GM21717 (cell line): Measurements from ENCODE around the gene CEND1.

Source experiments
- ATAC-seq: cut with Tn5 transposase; IDR thresholded peaks from one replicate; pipeline ENCODE4 v1.9.1; 2021; ENCODE audit warnings: mild to moderate bottlenecking, moderate library complexity; ENCODE audit not compliant: unreplicated experiment

Gene CEND1

DNA sequence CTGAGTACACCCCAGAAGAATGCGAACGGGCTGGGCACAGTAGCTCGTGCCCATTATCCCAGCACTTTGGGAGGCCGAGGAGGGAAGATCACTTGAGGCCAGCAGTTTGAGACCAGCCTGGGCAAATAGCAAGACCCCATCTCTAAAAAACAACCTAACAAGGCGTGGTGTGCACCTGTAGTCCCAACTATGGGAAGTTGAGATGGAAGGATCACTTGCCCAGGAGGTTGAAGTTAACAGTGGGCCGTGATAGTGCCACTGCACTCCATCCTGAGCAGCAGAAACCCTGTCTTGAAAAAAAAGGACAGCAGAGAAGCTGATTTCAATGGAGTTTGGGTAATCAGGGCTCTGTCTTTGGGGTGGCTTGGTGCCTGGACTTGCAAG is 23.2 kb upstream of the CEND1 start:
- no peak for ATAC-seq

- no peak for ATAC-seq
These were observed 22.5 kb upstream of the CEND1 start for GRCh38 chr11:812390-812789.

DNA sequence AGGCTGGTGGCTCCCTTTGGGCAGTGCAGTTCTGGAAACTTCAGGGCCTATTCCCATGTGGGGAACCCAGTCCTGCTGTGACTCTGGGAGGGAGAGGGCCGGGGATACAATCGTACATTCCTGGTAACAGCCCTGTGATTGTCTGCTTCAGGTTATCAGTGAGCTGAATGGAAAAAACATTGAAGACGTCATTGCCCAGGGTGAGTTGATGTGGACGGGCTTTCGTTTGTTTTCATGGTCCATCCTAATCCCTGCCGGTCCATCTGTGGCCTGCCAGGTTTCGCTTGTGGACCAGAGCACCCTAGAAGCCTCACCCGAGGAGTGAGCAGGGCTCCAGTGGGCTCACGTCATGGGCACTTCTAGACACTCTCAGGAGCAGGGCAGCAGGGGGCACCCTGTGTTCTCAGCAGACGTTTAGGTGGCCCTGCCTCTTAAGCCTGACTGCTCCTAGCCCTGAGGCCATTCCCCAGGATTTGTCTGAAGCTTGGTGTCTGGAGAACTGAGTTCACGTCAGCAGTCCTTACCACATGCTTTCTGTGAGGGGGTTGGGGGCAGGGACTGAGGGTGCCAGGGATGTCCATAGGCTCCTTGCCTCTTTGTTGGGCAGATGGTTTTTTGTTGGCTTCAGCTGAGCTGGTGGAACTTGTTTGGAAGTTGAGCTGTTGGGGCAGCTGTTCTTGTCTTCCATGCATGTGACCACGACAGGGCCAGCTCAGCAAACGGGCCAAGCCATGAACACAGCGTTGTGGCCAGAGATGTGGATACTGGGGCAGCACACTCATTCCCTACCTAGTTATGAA is 21.8 kb upstream of the CEND1 start:
- ATAC-seq = no peak

GRCh38 chr11:810040-810567 is 20.2 kb upstream of the CEND1 start:
- ATAC-seq = peak; percentile 6

GRCh38 chr11:809287-810039 is 19.6 kb upstream of the CEND1 start, which contains the start of gene RPLP2:
Gene RPLP2 (plus strand): TSS chr11:809967. CDS start chr11:810235, 268 bp downstream.
- peak; percentile 55 for ATAC-seq

GRCh38 chr11:808427-809286 is 18.8 kb upstream of the CEND1 start:
- no peak for ATAC-seq

GRCh38 chr11:804599-804964 is 14.7 kb upstream of the CEND1 start:
- ATAC-seq = no peak

GRCh38 chr11:803770-804598 is 14.1 kb upstream of the CEND1 start:
- ATAC-seq = no peak

DNA sequence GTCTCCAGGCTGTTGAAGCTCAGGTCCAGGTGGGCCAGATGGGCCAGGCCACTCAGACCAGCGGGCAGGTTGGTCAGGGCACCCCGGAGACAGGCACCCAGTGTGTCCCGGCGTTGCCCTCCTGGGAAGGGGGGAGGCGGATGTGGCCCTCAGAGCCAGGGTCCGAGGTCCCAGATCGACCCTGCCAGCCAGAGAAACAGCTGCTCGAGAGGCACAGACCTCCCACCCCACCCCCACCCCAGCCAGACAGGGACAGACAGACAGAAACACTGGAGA is 13.5 kb upstream of the CEND1 start:
- no peak for ATAC-seq

GRCh38 chr11:802693-803466 is 13.0 kb upstream of the CEND1 start:
- no peak for ATAC-seq

DNA sequence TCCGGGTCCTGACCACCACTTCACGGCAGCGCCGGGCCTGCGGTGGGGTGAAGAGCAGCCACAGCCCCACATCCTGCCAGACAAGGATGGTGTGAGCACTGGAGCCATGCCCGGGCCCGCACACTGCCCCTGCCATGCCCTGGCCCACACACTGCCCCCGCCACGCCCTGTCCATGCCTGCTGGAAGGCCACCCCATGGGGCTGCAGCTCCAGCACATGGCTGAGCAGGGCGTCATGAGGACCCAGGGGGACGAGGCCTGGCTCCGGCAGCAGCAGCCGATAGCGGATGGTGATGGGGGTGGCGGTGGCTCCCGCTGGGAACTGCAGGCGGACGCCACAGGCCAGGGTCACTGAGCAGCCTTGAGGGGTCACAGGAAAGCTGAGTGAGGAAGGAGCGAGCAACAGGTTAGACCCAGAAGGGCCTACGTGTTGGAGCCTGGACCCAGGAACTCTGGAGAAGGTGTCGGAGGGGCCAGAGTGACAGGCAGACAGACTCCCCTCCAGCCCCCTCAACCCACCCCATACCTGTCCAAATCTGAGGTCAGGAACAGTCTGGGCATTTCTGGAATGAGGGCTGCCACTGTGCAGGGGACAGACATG is 12.2 kb upstream of the CEND1 start:
- ATAC-seq = no peak

GRCh38 chr11:801097-801780 is 11.3 kb upstream of the CEND1 start:
- ATAC-seq = no peak

DNA sequence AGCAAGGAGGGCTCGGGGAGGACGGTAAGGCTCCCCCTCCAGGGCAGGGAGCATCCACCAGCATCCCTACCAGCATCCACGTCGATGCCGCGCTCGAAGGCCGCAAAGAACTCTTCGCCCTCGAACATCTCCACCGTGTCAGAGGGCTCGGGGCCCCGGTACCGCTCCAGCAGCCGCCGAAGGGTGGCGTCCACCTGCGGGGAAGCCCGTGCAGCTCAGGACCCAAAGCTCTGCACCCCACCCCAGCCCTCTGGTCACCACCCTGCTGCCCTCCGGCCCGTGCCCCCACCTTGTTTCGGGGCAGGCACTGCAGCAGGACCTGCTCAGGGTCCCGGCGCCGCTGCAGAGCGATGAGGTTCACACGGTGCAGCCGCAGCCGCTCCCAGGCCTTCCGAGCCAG is 10.6 kb upstream of the CEND1 start:
- no peak for ATAC-seq

DNA sequence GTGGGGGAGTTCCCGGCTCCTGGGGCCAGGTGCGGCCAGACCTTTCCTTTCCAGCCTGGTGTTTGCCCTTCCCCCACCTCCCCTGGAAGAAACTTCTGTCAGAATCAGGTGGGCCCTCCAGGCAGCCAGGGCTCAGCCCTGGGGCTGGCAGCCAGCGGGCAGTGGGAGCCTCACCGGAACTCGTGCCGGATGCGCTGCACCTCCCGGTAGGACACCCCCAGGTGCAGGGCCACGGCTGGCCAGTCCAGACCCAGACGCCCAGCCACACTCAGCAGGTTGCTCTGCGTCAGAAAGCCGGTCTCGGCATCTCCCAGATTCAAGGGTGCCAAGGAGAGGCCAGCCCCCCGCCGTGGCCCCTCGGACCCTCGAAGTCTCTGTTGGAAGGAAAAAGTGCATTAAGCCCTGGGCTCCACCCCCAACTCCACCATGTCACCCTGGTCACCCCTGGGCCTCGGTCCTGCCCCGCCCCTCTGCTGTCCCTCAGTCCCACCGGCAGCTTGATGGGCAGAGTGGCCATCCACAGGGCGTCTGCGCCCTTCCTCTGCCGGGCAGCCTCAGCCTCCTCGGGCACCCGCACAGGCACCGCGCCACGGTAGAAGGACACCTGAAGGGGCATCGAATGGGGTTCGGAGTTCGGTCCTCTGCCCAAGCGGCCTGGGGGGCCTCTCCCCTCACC is 9.9 kb upstream of the CEND1 start:
- ATAC-seq = no peak

GRCh38 chr11:798093-798713 is 8.3 kb upstream of the CEND1 start, which contains the start of gene SLC25A22:
Gene SLC25A22 (minus strand): TSS chr11:798281. CDS start chr11:795006, 3,275 bp downstream.
- peak; percentile 41 for ATAC-seq

GRCh38 chr11:797296-798092 is 7.6 kb upstream of the CEND1 start:
- ATAC-seq = peak; percentile 42
